HCT116 (cell line): ENCODE data around the gene KIF7.

Source experiments
- ELF1 ChIP-seq: IDR thresholded peaks from 2 replicates; pipeline ENCODE4 v1.6.1; 2012; ENCODE audit warnings: low read depth, borderline replicate concordance
- POLR2A ChIP-seq: IDR thresholded peaks from 2 replicates; pipeline ENCODE4 v1.7.0; 2011; ENCODE audit warnings: borderline replicate concordance; ENCODE audit not compliant: insufficient read depth, insufficient read length; ENCODE audit errors: extremely low read depth
- POLR2AphosphoS5 ChIP-seq: IDR thresholded peaks from 2 replicates; pipeline ENCODE4 v1.6.1; 2011; ENCODE audit warnings: mild to moderate bottlenecking, low read depth, low read length, moderate library complexity
- RAD21 ChIP-seq: IDR thresholded peaks from 2 replicates; pipeline ENCODE4 v1.6.1; 2012; ENCODE audit warnings: low read depth, mild to moderate bottlenecking
- SIN3A ChIP-seq: IDR thresholded peaks from 2 replicates; pipeline ENCODE4 v1.6.1; 2012; ENCODE audit warnings: low read depth
- TCF7L2 ChIP-seq: IDR thresholded peaks from 2 replicates; pipeline ENCODE4 v1.7.0; 2011; ENCODE audit warnings: borderline replicate concordance, inconsistent platforms; ENCODE audit not compliant: insufficient read depth, insufficient read length; ENCODE audit errors: extremely low read depth
- YY1 ChIP-seq: IDR thresholded peaks from 2 replicates; pipeline ENCODE4 v1.6.1; 2011; ENCODE audit warnings: low read length, low read depth, moderate library complexity, mild to moderate bottlenecking; ENCODE audit not compliant: insufficient replicate concordance; ENCODE audit errors: extremely low read depth
- TF ChIP-seq, protein P1 (sequence below): IDR thresholded peaks from 2 replicates; pipeline ENCODE4 v1.6.1; 2012; ENCODE audit warnings: low read depth
- TF ChIP-seq, protein P2 (sequence below), 3 experiments: fragments of 200-600 bp in 1 of 3; sonication (generic) in 1 of 3; IDR thresholded peaks in 2 of 3; conservative IDR thresholded peaks in 1 of 3; 2 replicates each; pipeline ENCODE4 v1.5.1; 2012 to 2017; ENCODE audit warnings: low read depth in 2 of 3, low read length in 2 of 3, antibody characterized with exemption in 1 of 3, borderline replicate concordance in 1 of 3, control low read depth in 1 of 3, mild to moderate bottlenecking in 1 of 3, mixed read lengths in 1 of 3, mixed run types in 1 of 3, moderate library complexity in 1 of 3; ENCODE audit not compliant: insufficient read depth in 1 of 3

DNA sequence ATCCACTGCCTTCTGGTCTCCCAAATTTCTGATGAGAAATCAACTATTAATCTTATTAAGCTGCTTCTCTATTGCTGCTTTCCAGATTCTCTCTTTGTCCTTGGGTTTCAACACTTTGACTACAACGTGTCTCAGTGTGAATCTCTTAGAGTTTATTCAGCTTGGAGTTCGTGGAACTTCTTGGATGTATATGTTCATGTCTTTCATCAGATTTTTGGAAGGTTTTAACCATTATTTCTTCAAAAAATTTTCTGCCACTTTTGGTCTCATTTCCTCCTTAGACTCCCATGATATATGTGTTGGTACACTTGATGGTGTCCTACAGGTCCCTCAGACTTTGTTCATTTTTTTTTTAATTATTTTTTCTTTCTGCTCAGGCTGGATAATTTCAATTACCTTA, 44.0 kb downstream of the KIF7 start:
- TF ChIP-seq, protein P1, sequence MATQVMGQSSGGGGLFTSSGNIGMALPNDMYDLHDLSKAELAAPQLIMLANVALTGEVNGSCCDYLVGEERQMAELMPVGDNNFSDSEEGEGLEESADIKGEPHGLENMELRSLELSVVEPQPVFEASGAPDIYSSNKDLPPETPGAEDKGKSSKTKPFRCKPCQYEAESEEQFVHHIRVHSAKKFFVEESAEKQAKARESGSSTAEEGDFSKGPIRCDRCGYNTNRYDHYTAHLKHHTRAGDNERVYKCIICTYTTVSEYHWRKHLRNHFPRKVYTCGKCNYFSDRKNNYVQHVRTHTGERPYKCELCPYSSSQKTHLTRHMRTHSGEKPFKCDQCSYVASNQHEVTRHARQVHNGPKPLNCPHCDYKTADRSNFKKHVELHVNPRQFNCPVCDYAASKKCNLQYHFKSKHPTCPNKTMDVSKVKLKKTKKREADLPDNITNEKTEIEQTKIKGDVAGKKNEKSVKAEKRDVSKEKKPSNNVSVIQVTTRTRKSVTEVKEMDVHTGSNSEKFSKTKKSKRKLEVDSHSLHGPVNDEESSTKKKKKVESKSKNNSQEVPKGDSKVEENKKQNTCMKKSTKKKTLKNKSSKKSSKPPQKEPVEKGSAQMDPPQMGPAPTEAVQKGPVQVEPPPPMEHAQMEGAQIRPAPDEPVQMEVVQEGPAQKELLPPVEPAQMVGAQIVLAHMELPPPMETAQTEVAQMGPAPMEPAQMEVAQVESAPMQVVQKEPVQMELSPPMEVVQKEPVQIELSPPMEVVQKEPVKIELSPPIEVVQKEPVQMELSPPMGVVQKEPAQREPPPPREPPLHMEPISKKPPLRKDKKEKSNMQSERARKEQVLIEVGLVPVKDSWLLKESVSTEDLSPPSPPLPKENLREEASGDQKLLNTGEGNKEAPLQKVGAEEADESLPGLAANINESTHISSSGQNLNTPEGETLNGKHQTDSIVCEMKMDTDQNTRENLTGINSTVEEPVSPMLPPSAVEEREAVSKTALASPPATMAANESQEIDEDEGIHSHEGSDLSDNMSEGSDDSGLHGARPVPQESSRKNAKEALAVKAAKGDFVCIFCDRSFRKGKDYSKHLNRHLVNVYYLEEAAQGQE = no peak
- TF ChIP-seq POLR2AphosphoS5 = no peak
- no peak for TF ChIP-seq SIN3A
- TF ChIP-seq TCF7L2 = no peak
- TF ChIP-seq, protein P2, sequence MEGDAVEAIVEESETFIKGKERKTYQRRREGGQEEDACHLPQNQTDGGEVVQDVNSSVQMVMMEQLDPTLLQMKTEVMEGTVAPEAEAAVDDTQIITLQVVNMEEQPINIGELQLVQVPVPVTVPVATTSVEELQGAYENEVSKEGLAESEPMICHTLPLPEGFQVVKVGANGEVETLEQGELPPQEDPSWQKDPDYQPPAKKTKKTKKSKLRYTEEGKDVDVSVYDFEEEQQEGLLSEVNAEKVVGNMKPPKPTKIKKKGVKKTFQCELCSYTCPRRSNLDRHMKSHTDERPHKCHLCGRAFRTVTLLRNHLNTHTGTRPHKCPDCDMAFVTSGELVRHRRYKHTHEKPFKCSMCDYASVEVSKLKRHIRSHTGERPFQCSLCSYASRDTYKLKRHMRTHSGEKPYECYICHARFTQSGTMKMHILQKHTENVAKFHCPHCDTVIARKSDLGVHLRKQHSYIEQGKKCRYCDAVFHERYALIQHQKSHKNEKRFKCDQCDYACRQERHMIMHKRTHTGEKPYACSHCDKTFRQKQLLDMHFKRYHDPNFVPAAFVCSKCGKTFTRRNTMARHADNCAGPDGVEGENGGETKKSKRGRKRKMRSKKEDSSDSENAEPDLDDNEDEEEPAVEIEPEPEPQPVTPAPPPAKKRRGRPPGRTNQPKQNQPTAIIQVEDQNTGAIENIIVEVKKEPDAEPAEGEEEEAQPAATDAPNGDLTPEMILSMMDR (IDR thresholded peaks at IDR 0.05 in 2 of 3, conservative IDR thresholded peaks at IDR 0.05 in 1 of 3; ENCODE audit: borderline replicate concordance in 1 of 3, insufficient read depth in 1 of 3, low read depth in 2 of 3, low read length in 2 of 3) = no peak
- TF ChIP-seq RAD21 = no peak
- TF ChIP-seq POLR2A = no peak
- no peak for TF ChIP-seq YY1
- TF ChIP-seq ELF1 = no peak
